Panc1 (cell line): Measurements from ENCODE around the gene C2CD4A.

ENCODE experiments used
- CTCF ChIP-seq: fragments of 450-650 bp; IDR thresholded peaks from 2 replicates; pipeline ENCODE4 v1.5.1; 2017; ENCODE audit warnings: mild to moderate bottlenecking
- POLR2AphosphoS5 ChIP-seq: IDR thresholded peaks from 2 replicates; pipeline ENCODE4 v1.6.1; 2012; ENCODE audit warnings: mild to moderate bottlenecking, low read depth, low read length, moderate library complexity
- SIN3A ChIP-seq: IDR thresholded peaks from 2 replicates; pipeline ENCODE4 v1.6.1; 2012; ENCODE audit warnings: low read depth, mild to moderate bottlenecking, low read length, moderate library complexity, borderline replicate concordance; ENCODE audit not compliant: insufficient read depth
- TF ChIP-seq, protein P1 (sequence below), 2 experiments: IDR thresholded peaks; 2 replicates each; pipeline ENCODE4 v1.6.1; 2011 to 2012; ENCODE audit warnings: low read depth in 2 of 2, control low read depth in 1 of 2, low read length in 1 of 2, mild to moderate bottlenecking in 1 of 2, moderate library complexity in 1 of 2; ENCODE audit not compliant: insufficient read depth in 1 of 2

DNA sequence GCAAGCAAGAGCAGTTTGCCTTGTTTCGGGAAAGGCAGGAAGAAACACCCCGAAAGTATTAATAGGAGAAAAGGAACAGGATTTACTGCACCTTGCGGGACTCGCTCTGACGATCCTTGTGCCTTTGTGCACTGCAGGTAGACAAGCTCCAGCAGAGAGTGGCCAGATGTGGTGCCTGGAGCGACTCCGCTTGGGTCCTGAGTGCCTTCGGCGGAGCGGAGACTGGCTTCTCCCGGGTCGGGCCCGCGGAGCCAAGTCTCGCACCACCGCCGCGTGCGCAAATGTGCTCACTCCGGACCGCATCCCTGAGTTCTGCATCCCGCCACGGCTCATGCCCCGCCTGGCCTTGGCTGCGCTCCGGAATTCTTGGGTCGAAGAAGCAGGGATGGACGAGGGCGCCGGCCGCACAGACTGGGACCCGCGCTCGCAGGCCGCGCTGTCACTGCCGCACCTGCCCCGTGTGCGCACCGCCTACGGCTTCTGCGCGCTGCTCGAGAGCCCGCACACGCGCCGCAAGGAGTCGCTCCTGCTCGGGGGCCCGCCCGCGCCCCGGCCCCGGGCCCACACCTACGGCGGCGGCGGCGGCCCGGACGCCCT, 769 bp downstream of the C2CD4A start:
- no peak for TF ChIP-seq POLR2AphosphoS5
- peak; percentile 28; the same call in 1 of the 2 replicates for TF ChIP-seq CTCF
- TF ChIP-seq, protein P1, sequence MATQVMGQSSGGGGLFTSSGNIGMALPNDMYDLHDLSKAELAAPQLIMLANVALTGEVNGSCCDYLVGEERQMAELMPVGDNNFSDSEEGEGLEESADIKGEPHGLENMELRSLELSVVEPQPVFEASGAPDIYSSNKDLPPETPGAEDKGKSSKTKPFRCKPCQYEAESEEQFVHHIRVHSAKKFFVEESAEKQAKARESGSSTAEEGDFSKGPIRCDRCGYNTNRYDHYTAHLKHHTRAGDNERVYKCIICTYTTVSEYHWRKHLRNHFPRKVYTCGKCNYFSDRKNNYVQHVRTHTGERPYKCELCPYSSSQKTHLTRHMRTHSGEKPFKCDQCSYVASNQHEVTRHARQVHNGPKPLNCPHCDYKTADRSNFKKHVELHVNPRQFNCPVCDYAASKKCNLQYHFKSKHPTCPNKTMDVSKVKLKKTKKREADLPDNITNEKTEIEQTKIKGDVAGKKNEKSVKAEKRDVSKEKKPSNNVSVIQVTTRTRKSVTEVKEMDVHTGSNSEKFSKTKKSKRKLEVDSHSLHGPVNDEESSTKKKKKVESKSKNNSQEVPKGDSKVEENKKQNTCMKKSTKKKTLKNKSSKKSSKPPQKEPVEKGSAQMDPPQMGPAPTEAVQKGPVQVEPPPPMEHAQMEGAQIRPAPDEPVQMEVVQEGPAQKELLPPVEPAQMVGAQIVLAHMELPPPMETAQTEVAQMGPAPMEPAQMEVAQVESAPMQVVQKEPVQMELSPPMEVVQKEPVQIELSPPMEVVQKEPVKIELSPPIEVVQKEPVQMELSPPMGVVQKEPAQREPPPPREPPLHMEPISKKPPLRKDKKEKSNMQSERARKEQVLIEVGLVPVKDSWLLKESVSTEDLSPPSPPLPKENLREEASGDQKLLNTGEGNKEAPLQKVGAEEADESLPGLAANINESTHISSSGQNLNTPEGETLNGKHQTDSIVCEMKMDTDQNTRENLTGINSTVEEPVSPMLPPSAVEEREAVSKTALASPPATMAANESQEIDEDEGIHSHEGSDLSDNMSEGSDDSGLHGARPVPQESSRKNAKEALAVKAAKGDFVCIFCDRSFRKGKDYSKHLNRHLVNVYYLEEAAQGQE (IDR thresholded peaks at IDR 0.05; ENCODE audit: insufficient read depth in 1 of 2, low read depth in 2 of 2, low read length in 1 of 2): no peak
- no peak for TF ChIP-seq SIN3A
